GM12878 (cell line): ENCODE measurements around the gene WWTR1. TPM values are rescaled to one million over a fixed set of nuclear protein-coding genes. Genes with fewer than 3 reads are reported as not detected.

Source experiments
- CHD1 ChIP-seq: IDR thresholded peaks from 2 replicates; pipeline ENCODE4 v1.6.1; 2012; ENCODE audit warnings: low read depth, low read length, improper control_type of control experiment
- CREB1 ChIP-seq: IDR thresholded peaks from 2 replicates; pipeline ENCODE4 v1.6.1; 2012; ENCODE audit warnings: low read depth, mild to moderate bottlenecking, inconsistent platforms
- CTCF ChIP-seq, 3 experiments: IDR thresholded peaks in 2 of 3; conservative IDR thresholded peaks in 1 of 3; 2 replicates each; pipeline ENCODE4 v1.5.1; 2011; ENCODE audit warnings: low read depth in 3 of 3, low read length in 3 of 3, mild to moderate bottlenecking in 3 of 3, control low read depth in 2 of 3, moderate library complexity in 2 of 3, inconsistent platforms in 1 of 3, mixed read lengths in 1 of 3; ENCODE audit not compliant: control insufficient read depth in 2 of 3, insufficient read depth in 1 of 3; ENCODE audit errors: extremely low read depth in 1 of 3
- EGR1 ChIP-seq, 2 experiments: IDR thresholded peaks; 1 replicate in 1 of 2; 2 replicates in 1 of 2; pipeline ENCODE4 v1.6.1; 2011 to 2012; ENCODE audit warnings: low read depth in 2 of 2, low read length in 2 of 2, borderline replicate concordance in 1 of 2, mild to moderate bottlenecking in 1 of 2, moderate library complexity in 1 of 2
- FOS ChIP-seq: IDR thresholded peaks from 3 replicates; pipeline ENCODE4 v1.6.1; 2011; ENCODE audit warnings: borderline replicate concordance; ENCODE audit not compliant: insufficient read length; ENCODE audit errors: extremely low read depth
- HDAC6 ChIP-seq: fragments of 200-600 bp; sonication (generic); IDR thresholded peaks from one replicate; pipeline ENCODE4 v1.8.0; 2017; ENCODE audit warnings: antibody characterized with exemption; ENCODE audit not compliant: unreplicated experiment
- IKZF1 ChIP-seq: fragments of 450-650 bp; conservative IDR thresholded peaks from 2 replicates; pipeline ENCODE4 v1.6.1; 2017; ENCODE audit warnings: antibody characterized with exemption, mild to moderate bottlenecking
- MLLT1 ChIP-seq: fragments of 450-650 bp; IDR thresholded peaks from 2 replicates; pipeline ENCODE4 v1.6.1; 2016; ENCODE audit warnings: mild to moderate bottlenecking
- NR2C1 ChIP-seq: fragments of 450-650 bp; IDR thresholded peaks from 2 replicates; pipeline ENCODE4 v1.6.1; 2017; ENCODE audit warnings: antibody characterized with exemption, mild to moderate bottlenecking, moderate library complexity
- NR2C2 ChIP-seq: IDR thresholded peaks from 2 replicates; pipeline ENCODE4 v1.6.1; 2011; ENCODE audit warnings: borderline replicate concordance, low read depth; ENCODE audit not compliant: control insufficient read depth, insufficient read length
- PKNOX1 ChIP-seq: fragments of 450-650 bp; IDR thresholded peaks from 2 replicates; pipeline ENCODE4 v1.6.1; 2016; ENCODE audit warnings: mild to moderate bottlenecking
- PRDM15 ChIP-seq: fragments of 450-650 bp; formaldehyde crosslinking; IDR thresholded peaks from 2 replicates; pipeline ENCODE4 v1.4.0; 2020; ENCODE audit warnings: mild to moderate bottlenecking, moderate library complexity
- RELB ChIP-seq: fragments of 450-650 bp; IDR thresholded peaks from 2 replicates; pipeline ENCODE4 v1.6.1; 2017; ENCODE audit warnings: low read depth, mild to moderate bottlenecking, moderate library complexity
- SREBF1 ChIP-seq: IDR thresholded peaks from 2 replicates; pipeline ENCODE4 v1.6.1; 2012; ENCODE audit warnings: mild to moderate bottlenecking, low read length
- TAF1 ChIP-seq: IDR thresholded peaks from 2 replicates; pipeline ENCODE4 v1.6.1; 2011; ENCODE audit warnings: mild to moderate bottlenecking, low read depth, low read length, borderline replicate concordance
- USF1 ChIP-seq: IDR thresholded peaks from 2 replicates; pipeline ENCODE4 v1.6.1; 2011; ENCODE audit warnings: borderline replicate concordance, low read depth, mild to moderate bottlenecking, moderate library complexity, mixed read lengths, low read length; ENCODE audit not compliant: insufficient read depth; ENCODE audit errors: extremely low read length
- ZNF384 ChIP-seq: IDR thresholded peaks from 2 replicates; pipeline ENCODE4 v1.6.1; 2012; ENCODE audit warnings: low read depth, mild to moderate bottlenecking, low read length, improper control_type of control experiment, borderline replicate concordance
- polyA plus RNA-seq, 11 experiments: library from polyadenylated mRNA; depleted of rRNA in 4 of 11; unstranded in 6 of 11; stranded (reverse) in 5 of 11; fragments of >200 nt; fragmentation: Nextera tagmentation in 4 of 11; fragmentation: Illumina TruSeq in 1 of 11; extraction: Ambion mirVana in 4 of 11; extraction: Trizol in 1 of 11; gene quantifications; 1 replicate in 1 of 11; 2 replicates in 10 of 11; pipeline versions ENCODE4 v1.2.1 to v1.2.3, GENCODE V29; 2011 to 2016; ENCODE audit warnings: inconsistent platforms in 2 of 11, missing spikeins in 2 of 11, low read depth in 1 of 11
- total RNA-seq, 4 experiments: library from RNA; depleted of rRNA in 3 of 4; stranded (reverse); fragments of >200 nt in 3 of 4; fragmentation: Illumina TruSeq in 1 of 4; extraction: Trizol in 1 of 4; gene quantifications; 2 replicates each; pipeline versions ENCODE4 v1.2.1 to v1.2.3, GENCODE V29; 2013 to 2021

WWTR1 gene
- total and polyA plus RNA-seq, 10 of the 15 experiments (the other 5 are each of a cell fraction or from before 2014, with no cell fraction given) = 2.5 to 18.5 (median 5.8) TPM

GRCh38 chr3:149658744-149659497 lies 1.1 kb upstream of the WWTR1 start (continued):
- TF ChIP-seq CTCF (IDR thresholded peaks at IDR 0.05 in 2 of 3, conservative IDR thresholded peaks at IDR 0.05 in 1 of 3; ENCODE audit: control insufficient read depth in 2 of 3, extremely low read depth in 1 of 3, insufficient read depth in 1 of 3, low read depth in 3 of 3, low read length in 3 of 3) = no peak
- TF ChIP-seq TAF1 = 0 out of 2 replicates have a peak, but pooled peaks have one; percentile 11
- TF ChIP-seq CREB1 = peak; percentile 13; the same call in 1 of the 2 replicates
- no peak for TF ChIP-seq CHD1
- TF ChIP-seq IKZF1 = peak; percentile 88
- no peak for TF ChIP-seq PKNOX1
- 0 out of 2 replicates have a peak, but pooled peaks have one; percentile 11 for TF ChIP-seq ZNF384
- no peak for TF ChIP-seq USF1
- TF ChIP-seq EGR1 (IDR thresholded peaks at IDR 0.05; ENCODE audit: borderline replicate concordance in 1 of 2, low read depth in 2 of 2, low read length in 2 of 2) = peak in 1 of 2 experiments; percentile 15; a peak in 1 of 3 replicates
- TF ChIP-seq NR2C1 = no peak
- TF ChIP-seq RELB = peak; percentile 63; the same call in 1 of the 2 replicates
- TF ChIP-seq SREBF1 = no peak
- no peak for TF ChIP-seq NR2C2
- no peak for TF ChIP-seq FOS
- TF ChIP-seq MLLT1 = peak; percentile 59
- TF ChIP-seq HDAC6 = no peak
- no peak for TF ChIP-seq PRDM15
